A673 (cell line): Measurements from ENCODE around the gene PMPCA.

Source experiments
- EZH2 ChIP-seq: fragments of 200-600 bp; sonication (generic); IDR thresholded peaks from 2 replicates; pipeline ENCODE4 v1.6.1; 2017; ENCODE audit warnings: borderline replicate concordance, low read depth, mild to moderate bottlenecking, mixed read lengths, antibody characterized with exemption, low read length; ENCODE audit not compliant: poor library complexity, severe bottlenecking
- TF ChIP-seq, protein P1 (sequence below): fragments of 300-800, 200-600 bp; sonication (generic); conservative IDR thresholded peaks from 2 replicates; pipeline ENCODE4 v1.5.1; 2017; ENCODE audit warnings: low read depth, mild to moderate bottlenecking, antibody characterized with exemption, low read length, moderate library complexity, mixed read lengths

GRCh38 chr9:136370687-136371532 lies 39.5 kb upstream of the PMPCA start:
- TF ChIP-seq, protein P1, sequence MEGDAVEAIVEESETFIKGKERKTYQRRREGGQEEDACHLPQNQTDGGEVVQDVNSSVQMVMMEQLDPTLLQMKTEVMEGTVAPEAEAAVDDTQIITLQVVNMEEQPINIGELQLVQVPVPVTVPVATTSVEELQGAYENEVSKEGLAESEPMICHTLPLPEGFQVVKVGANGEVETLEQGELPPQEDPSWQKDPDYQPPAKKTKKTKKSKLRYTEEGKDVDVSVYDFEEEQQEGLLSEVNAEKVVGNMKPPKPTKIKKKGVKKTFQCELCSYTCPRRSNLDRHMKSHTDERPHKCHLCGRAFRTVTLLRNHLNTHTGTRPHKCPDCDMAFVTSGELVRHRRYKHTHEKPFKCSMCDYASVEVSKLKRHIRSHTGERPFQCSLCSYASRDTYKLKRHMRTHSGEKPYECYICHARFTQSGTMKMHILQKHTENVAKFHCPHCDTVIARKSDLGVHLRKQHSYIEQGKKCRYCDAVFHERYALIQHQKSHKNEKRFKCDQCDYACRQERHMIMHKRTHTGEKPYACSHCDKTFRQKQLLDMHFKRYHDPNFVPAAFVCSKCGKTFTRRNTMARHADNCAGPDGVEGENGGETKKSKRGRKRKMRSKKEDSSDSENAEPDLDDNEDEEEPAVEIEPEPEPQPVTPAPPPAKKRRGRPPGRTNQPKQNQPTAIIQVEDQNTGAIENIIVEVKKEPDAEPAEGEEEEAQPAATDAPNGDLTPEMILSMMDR = no peak
- no peak for TF ChIP-seq EZH2
